HFFc6 (cell line): ENCODE results near the gene MFGE8. TPM values are rescaled to one million over a fixed set of nuclear protein-coding genes. Genes with fewer than 3 reads are reported as not detected.

ENCODE experiments used
- DNase-seq: peaks from one replicate; pipeline ENCODE4 v3.0.0-alpha.2; 2018
- H3K27ac Mint-ChIP-seq: 2 replicates; pipeline ENCODE4 v1.8.0; 2020; ENCODE audit warnings: mild to moderate bottlenecking, mixed read lengths
- H3K27me3 Mint-ChIP-seq: 2 replicates; pipeline ENCODE4 v1.8.0; 2021; ENCODE audit warnings: mild to moderate bottlenecking, moderate library complexity, mixed read lengths; ENCODE audit not compliant: insufficient read depth
- H3K36me3 Mint-ChIP-seq: 2 replicates; pipeline ENCODE4 v1.8.0; 2021; ENCODE audit warnings: low read depth, mixed read lengths
- H3K4me1 Mint-ChIP-seq: 2 replicates; pipeline ENCODE4 v1.8.0; 2020; ENCODE audit warnings: low read depth, mixed read lengths
- H3K4me3 Mint-ChIP-seq: 2 replicates; pipeline ENCODE4 v1.8.0; 2020; ENCODE audit warnings: mild to moderate bottlenecking, moderate library complexity, mixed read lengths
- H3K9me3 Mint-ChIP-seq: 2 replicates; pipeline ENCODE4 v1.8.0; 2020; ENCODE audit warnings: mild to moderate bottlenecking, mixed read lengths
- CTCF ChIP-seq: fragments of 200-600 bp; sonication (generic); IDR thresholded peaks from 2 replicates; pipeline ENCODE4 v1.5.0; 2021; ENCODE audit warnings: antibody characterized with exemption, mild to moderate bottlenecking
- total RNA-seq, 6 experiments: library from RNA; stranded (reverse); fragmentation: NEBNext Ultra II Directional; extraction: Animal tissue kit (Norgen Biotek cat#: 25700); gene quantifications; 2 replicates in 1 of 6; 3 replicates in 5 of 6; pipeline ENCODE4 v1.2.3, GENCODE V29; 2021

MFGE8 gene
- total RNA-seq, 6 experiments from 2014 or later = 769 to 963 (median 885) TPM

GRCh38 chr15:88873786-88874185, 39.4 kb downstream of the MFGE8 start:
- TF ChIP-seq CTCF = no peak
- no peak for DNase-seq
- Mint-ChIP-seq H3K4me1 (peaks cover 12% of the 10 kb centered on the region), H3K36me3 (peaks cover 12% of the 10 kb centered on the region; the same call in 1 of the 2 replicates), H3K9me3 (no peaks in the 10 kb centered on the region; the same call in 1 of the 2 replicates), H3K4me3 (no peak overlapping the region), H3K27me3 (peaks cover 44% of the 10 kb centered on the region), H3K27ac (no peak overlapping the region)

- H3K4me3 Mint-ChIP-seq = no peak overlapping the region
- H3K27me3 Mint-ChIP-seq = peaks cover 54% of the 10 kb centered on the region
- DNase-seq = no peak
Measured at GRCh38 chr15:88872706-88873105, 40.5 kb downstream of the MFGE8 start.

GRCh38 chr15:88872106-88872505, 41.1 kb downstream of the MFGE8 start:
- peaks cover 12% of the 10 kb centered on the region for H3K4me1 Mint-ChIP-seq
- peaks cover 12% of the 10 kb centered on the region; the same call in 1 of the 2 replicates for H3K36me3 Mint-ChIP-seq
- H3K27me3 Mint-ChIP-seq = peaks cover 60% of the 10 kb centered on the region
- no peak overlapping the region for H3K4me3 Mint-ChIP-seq
- H3K9me3 Mint-ChIP-seq = no peaks in the 10 kb centered on the region; the same call in 1 of the 2 replicates
- no peak for DNase-seq
- no peak overlapping the region for H3K27ac Mint-ChIP-seq
- TF ChIP-seq CTCF = no peak

More at GRCh38 chr15:88872706-88873105, 40.5 kb downstream of the MFGE8 start:
- no peaks in the 10 kb centered on the region; the same call in 1 of the 2 replicates for H3K9me3 Mint-ChIP-seq
- H3K27ac Mint-ChIP-seq = no peak overlapping the region
- H3K4me1 Mint-ChIP-seq = peaks cover 12% of the 10 kb centered on the region
- TF ChIP-seq CTCF = no peak
- peaks cover 12% of the 10 kb centered on the region; the same call in 1 of the 2 replicates for H3K36me3 Mint-ChIP-seq

- TF ChIP-seq CTCF = no peak
- Mint-ChIP-seq H3K36me3 (peaks cover 4% of the 10 kb centered on the region; the same call in 1 of the 2 replicates), H3K9me3 (no peaks in the 10 kb centered on the region; the same call in 1 of the 2 replicates), H3K27me3 (peaks cover 68% of the 10 kb centered on the region), H3K27ac (no peak overlapping the region), H3K4me1 (peaks cover 12% of the 10 kb centered on the region), H3K4me3 (no peak overlapping the region)
- no peak for DNase-seq
Measured at GRCh38 chr15:88871313-88871712, 41.9 kb downstream of the MFGE8 start.

GRCh38 chr15:88866295-88866881, 46.8 kb downstream of the MFGE8 start:
- Mint-ChIP-seq H3K36me3 (no peaks in the 10 kb centered on the region), H3K9me3 (no peaks in the 10 kb centered on the region; the same call in 1 of the 2 replicates), H3K27ac (no peak overlapping the region), H3K4me1 (no peaks in the 10 kb centered on the region), H3K4me3 (no peak overlapping the region), H3K27me3 (peaks cover 63% of the 10 kb centered on the region)
- TF ChIP-seq CTCF = no peak
- no peak for DNase-seq
